A549 (cell line): ENCODE data around the gene C17orf113. TPM values are rescaled to one million over a fixed set of nuclear protein-coding genes. Genes with fewer than 3 reads are reported as not detected.

ENCODE experiments used
- ATAC-seq, 2 experiments: fragments of 200-7000 bp in 1 of 2; fragments of >200 bp in 1 of 2; cut with Nextera tagmentation in 1 of 2; cut with Tn5 transposase in 1 of 2; 3 replicates each; pipeline versions ENCODE4 v1.8.0 to v1.9.1; 2018 to 2020; ENCODE audit warnings: mild to moderate bottlenecking in 1 of 2, moderate library complexity in 1 of 2
- CTCF ChIA-PET: fragments of 300-600 bp; sonication (Branson Sonifier 250); formaldehyde crosslinking; extraction: SDS; loops from one replicate; lab custom pipeline; 2021; ENCODE audit warnings: antibody characterized with exemption, inconsistent platforms; lab: Yijun Ruan, JAX
- POLR2A ChIA-PET: fragments of 350-600 bp; formaldehyde crosslinking; extraction: SDS; loops from one replicate; lab custom pipeline; 2021; ENCODE audit warnings: antibody characterized with exemption, inconsistent platforms; lab: Yijun Ruan, JAX
- DNase-seq, 2 experiments: peaks; one replicate each; pipeline versions ENCODE4 v3.0.0 to v3.0.0-alpha.2; 2011 to 2016; ENCODE audit warnings: low read depth in 1 of 2, low spot score in 1 of 2
- FAIRE-seq: peaks from 2 replicates; lab custom pipeline; 2011; peaks lifted over from hg19 to GRCh38; lab: Jason Lieb, UNC
- H3K27ac ChIP-seq, 2 experiments: fragments of >200 bp; sonication (Bioruptor Twin); formaldehyde crosslinking; 3 replicates each; pipeline ENCODE4 v1.5.1; 2016 to 2017
- H3K4me1 ChIP-seq: fragments of >200 bp; sonication (Bioruptor Twin); formaldehyde crosslinking; 3 replicates; pipeline ENCODE4 v1.6.1; 2016
- H3K4me2 ChIP-seq: fragments of >200 bp; sonication (Bioruptor Twin); formaldehyde crosslinking; 3 replicates; pipeline ENCODE4 v1.6.1; 2016
- H3K4me3 ChIP-seq: fragments of >200 bp; sonication (Bioruptor Twin); formaldehyde crosslinking; 3 replicates; pipeline ENCODE4 v1.5.1; 2016
- H3K9me3 ChIP-seq: fragments of >200 bp; sonication (Bioruptor Twin); formaldehyde crosslinking; 3 replicates; pipeline ENCODE4 v1.6.1; 2016
- CHD2 ChIP-seq: fragments of 150-350 bp; IDR thresholded peaks from 2 replicates; pipeline ENCODE4 v1.6.1; 2014; ENCODE audit warnings: low read length; ENCODE audit not compliant: partially characterized antibody
- CTCF ChIP-seq: fragments of >200 bp; sonication (Bioruptor Twin); formaldehyde crosslinking; IDR thresholded peaks from 3 replicates; pipeline ENCODE4 v1.5.1; 2016
- EHMT2 ChIP-seq: fragments of 200-600 bp; sonication (generic); IDR thresholded peaks from 2 replicates; pipeline ENCODE4 v1.6.1; 2016; ENCODE audit warnings: antibody characterized with exemption, low read depth, mild to moderate bottlenecking, moderate library complexity
- FOSB ChIP-seq: fragments of 250-450 bp; sonication (Bioruptor Pico); IDR thresholded peaks from 2 replicates; pipeline ENCODE4 v1.5.0; 2020; ENCODE audit warnings: mild to moderate bottlenecking, moderate library complexity
- HEYL ChIP-seq: fragments of 250-450 bp; sonication (Bioruptor Pico); IDR thresholded peaks from 2 replicates; pipeline ENCODE4 v1.8.0; 2021; ENCODE audit warnings: mild to moderate bottlenecking, moderate library complexity
- HOXB5 ChIP-seq: fragments of 250-450 bp; sonication (Bioruptor Pico); IDR thresholded peaks from 2 replicates; pipeline ENCODE4 v1.5.0; 2020; ENCODE audit warnings: mild to moderate bottlenecking, moderate library complexity
- NPAS2 ChIP-seq: fragments of 250-450 bp; sonication (Bioruptor Pico); IDR thresholded peaks from 2 replicates; pipeline ENCODE4 v1.8.0; 2022; ENCODE audit warnings: mild to moderate bottlenecking, moderate library complexity, borderline replicate concordance
- POLR2AphosphoS2 ChIP-seq: conservative IDR thresholded peaks from 2 replicates; pipeline ENCODE4 v1.6.1; 2012; ENCODE audit warnings: low read length, improper control_type of control experiment, inconsistent platforms
- REST ChIP-seq: fragments of 200-600 bp; sonication (generic); IDR thresholded peaks from 2 replicates; pipeline ENCODE4 v1.6.1; 2016; ENCODE audit warnings: antibody characterized with exemption, mild to moderate bottlenecking, moderate library complexity
- RFX5 ChIP-seq: fragments of 450-650 bp; IDR thresholded peaks from 2 replicates; pipeline ENCODE4 v1.7.1; 2014; ENCODE audit warnings: antibody characterized with exemption, mild to moderate bottlenecking, moderate library complexity
- RNF2 ChIP-seq: fragments of 200-600 bp; sonication (generic); IDR thresholded peaks from 2 replicates; pipeline ENCODE4 v1.6.1; 2016; ENCODE audit warnings: low read depth, mild to moderate bottlenecking, antibody characterized with exemption, moderate library complexity, borderline replicate concordance
- SMC3 ChIP-seq: fragments of >200 bp; sonication (Bioruptor Twin); formaldehyde crosslinking; IDR thresholded peaks from 3 replicates; pipeline ENCODE4 v1.6.1; 2018; ENCODE audit warnings: inconsistent platforms
- SREBF2 ChIP-seq: fragments of 450-650 bp; IDR thresholded peaks from 2 replicates; pipeline ENCODE4 v1.6.1; 2014; ENCODE audit warnings: mild to moderate bottlenecking, moderate library complexity
- ZFP36 ChIP-seq: fragments of 450-650 bp; IDR thresholded peaks from 2 replicates; pipeline ENCODE4 v1.6.1; 2014; ENCODE audit warnings: borderline replicate concordance; ENCODE audit not compliant: partially characterized antibody
- ZNF302 ChIP-seq: fragments of 250-450 bp; sonication (Bioruptor Pico); IDR thresholded peaks from 2 replicates; pipeline ENCODE4 v1.9.0; 2021; ENCODE audit warnings: inconsistent platforms, mild to moderate bottlenecking, moderate library complexity
- ZSCAN20 ChIP-seq: fragments of 250-450 bp; sonication (Bioruptor Pico); IDR thresholded peaks from 2 replicates; pipeline ENCODE4 v1.8.0; 2022; ENCODE audit warnings: mild to moderate bottlenecking, moderate library complexity
- WGBS: methylation state at CpG from one replicate; pipeline ENCODE4 v1.1.6; 2017; ENCODE audit errors: missing lambda C conversion rate; 5-methylcytosine and 5-hydroxymethylcytosine counted together
- polyA plus RNA-seq, 4 experiments: library from polyadenylated mRNA; depleted of rRNA in 3 of 4; stranded (reverse); fragments of >200 nt; fragmentation: RNase III in 1 of 4; extraction: RNeasy Plus Mini Kit Qiagen cat#74134 plus additional on column Dnase treatment in 1 of 4; gene quantifications; 2 replicates in 3 of 4; 3 replicates in 1 of 4; pipeline ENCODE4 v1.2.3, GENCODE V29; 2011 to 2017

C17orf113 gene
- polyA plus RNA-seq, 2 of the 4 experiments (the other 2 are of a cell fraction), result 0.67 to 1.0 TPM

- CTCF ChIA-PET, result interaction anchor here (0.8 to 16.9 kb wide), 11 partner anchors 9 to 102 kb away, joined by 3 to 454 read pairs (median 13); partner anchors contain the start of genes DHX58, KAT2A, NKIRAS2 and ZNF385C
- no peak for TF ChIP-seq ZFP36
- no peak for TF ChIP-seq FOSB (CRISPR knock-in tag)
- no peak for TF ChIP-seq NPAS2
- no peak for TF ChIP-seq RFX5
- no peak for TF ChIP-seq ZSCAN20 (CRISPR knock-in tag)
- TF ChIP-seq SREBF2, result no peak
- TF ChIP-seq SMC3, result no peak
- no peak for TF ChIP-seq ZNF302 (CRISPR knock-in tag)
- TF ChIP-seq, all 56 proteins: peak for 0
- ATAC-seq (no peak), FAIRE-seq (no peak), DNase-seq (no peak)
- Histone ChIP-seq H3K4me3 (no peak overlapping the region), H3K4me1 (no peaks in the 10 kb centered on the region; the same call in 2 of the 3 replicates), H3K27ac (no peak overlapping the region), H3K9me3 (no peaks in the 10 kb centered on the region), H3K4me2 (no peak overlapping the region)
- WGBS, result 64% methylated on average over 2 of the region's 2 CpGs
- POLR2A ChIA-PET, result interaction anchor here (0.6 kb wide), 1 partner anchor 38 kb away, joined by 4 read pairs; no protein-coding TSS in a partner anchor
Observed at GRCh38 chr17:42065201-42065600, 14.8 kb upstream of the C17orf113 start.

GRCh38 chr17:42062681-42063080, 12.3 kb upstream of the C17orf113 start:
- WGBS, result 71% methylated on average over 9 of the region's 14 CpGs
- POLR2A ChIA-PET, result no interaction called here
- no peak overlapping the region for H3K4me3 ChIP-seq

More at GRCh38 chr17:42062681-42063080, 12.3 kb upstream of the C17orf113 start:
- no peak for FAIRE-seq
- DNase-seq, result no peak
- ATAC-seq, result no peak
- H3K4me1 ChIP-seq, result no peaks in the 10 kb centered on the region; the same call in 2 of the 3 replicates
- TF ChIP-seq CHD2, result no peak
- TF ChIP-seq POLR2AphosphoS2, result no peak
- TF ChIP-seq HEYL (CRISPR knock-in tag), result no peak
- no peak for TF ChIP-seq HOXB5 (CRISPR knock-in tag)
- no peak for TF ChIP-seq RNF2
- TF ChIP-seq REST, result no peak
- TF ChIP-seq EHMT2, result no peak
- TF ChIP-seq CTCF, result no peak
- no peak for TF ChIP-seq ZNF302 (CRISPR knock-in tag)
- H3K27ac ChIP-seq, result no peak overlapping the region
- H3K4me2 ChIP-seq, result no peak overlapping the region
- CTCF ChIA-PET, result interaction anchor here (0.6 to 16.9 kb wide), 5 partner anchors 9 to 99 kb away, joined by 3 to 454 read pairs (median 3); partner anchors contain the start of genes DHX58, KAT2A, NKIRAS2 and ZNF385C
- H3K9me3 ChIP-seq, result no peaks in the 10 kb centered on the region
